GM19372 (cell line): ENCODE data around the gene KRT2.

Experiments used
- ATAC-seq: cut with Tn5 transposase; IDR thresholded peaks from one replicate; pipeline ENCODE4 v1.9.1; 2021; ENCODE audit warnings: mild to moderate bottlenecking, low read depth, moderate library complexity; ENCODE audit not compliant: unreplicated experiment

KRT2 gene

GRCh38 chr12:52667931-52668330, 15.9 kb upstream of the KRT2 start:
- no peak for ATAC-seq

GRCh38 chr12:52667509-52667908, 15.5 kb upstream of the KRT2 start:
- no peak for ATAC-seq

- ATAC-seq = no peak
Measured at GRCh38 chr12:52666471-52666870, 14.5 kb upstream of the KRT2 start.

GRCh38 chr12:52663420-52663819, 11.4 kb upstream of the KRT2 start:
- no peak for ATAC-seq

- no peak for ATAC-seq
Measured at GRCh38 chr12:52662918-52663229, 10.9 kb upstream of the KRT2 start.

- ATAC-seq = no peak
Measured at GRCh38 chr12:52662093-52662917, 10.3 kb upstream of the KRT2 start.

- ATAC-seq = no peak
Measured at GRCh38 chr12:52661668-52662067, 9.7 kb upstream of the KRT2 start.

- ATAC-seq = no peak
Measured at GRCh38 chr12:52660934-52661499, 9.0 kb upstream of the KRT2 start.

- no peak for ATAC-seq
Measured at GRCh38 chr12:52659951-52660350, 7.9 kb upstream of the KRT2 start.

- ATAC-seq = no peak
Measured at GRCh38 chr12:52659395-52659794, 7.4 kb upstream of the KRT2 start.

GRCh38 chr12:52658196-52658595, 6.2 kb upstream of the KRT2 start:
- no peak for ATAC-seq

- no peak for ATAC-seq
Measured at GRCh38 chr12:52657250-52657902, 5.4 kb upstream of the KRT2 start.

- no peak for ATAC-seq
Measured at GRCh38 chr12:52656616-52657015, 4.6 kb upstream of the KRT2 start.

GRCh38 chr12:52655720-52656124, 3.7 kb upstream of the KRT2 start:
- ATAC-seq = no peak

GRCh38 chr12:52655251-52655650, 3.2 kb upstream of the KRT2 start:
- ATAC-seq = no peak

- ATAC-seq = no peak
Measured at GRCh38 chr12:52650520-52651081, 1.4 kb downstream of the KRT2 start.

- no peak for ATAC-seq
Measured at GRCh38 chr12:52649066-52649465, 2.9 kb downstream of the KRT2 start.

- ATAC-seq = no peak
Measured at GRCh38 chr12:52648012-52648550, 3.9 kb downstream of the KRT2 start.

- no peak for ATAC-seq
Measured at GRCh38 chr12:52647601-52648000, 4.4 kb downstream of the KRT2 start.

- no peak for ATAC-seq
Measured at GRCh38 chr12:52646613-52647012, 5.4 kb downstream of the KRT2 start.

- no peak for ATAC-seq
Measured at GRCh38 chr12:52645982-52646381, 6.0 kb downstream of the KRT2 start.
